GM12874 (cell line): ENCODE measurements around the gene SORCS2.

Experiments used
- TF ChIP-seq, protein P1 (sequence below): IDR thresholded peaks from 2 replicates; pipeline ENCODE4 v1.5.1; 2011; ENCODE audit warnings: low read depth, mild to moderate bottlenecking, control low read depth, low read length, moderate library complexity; ENCODE audit not compliant: insufficient read depth

SORCS2 gene

DNA sequence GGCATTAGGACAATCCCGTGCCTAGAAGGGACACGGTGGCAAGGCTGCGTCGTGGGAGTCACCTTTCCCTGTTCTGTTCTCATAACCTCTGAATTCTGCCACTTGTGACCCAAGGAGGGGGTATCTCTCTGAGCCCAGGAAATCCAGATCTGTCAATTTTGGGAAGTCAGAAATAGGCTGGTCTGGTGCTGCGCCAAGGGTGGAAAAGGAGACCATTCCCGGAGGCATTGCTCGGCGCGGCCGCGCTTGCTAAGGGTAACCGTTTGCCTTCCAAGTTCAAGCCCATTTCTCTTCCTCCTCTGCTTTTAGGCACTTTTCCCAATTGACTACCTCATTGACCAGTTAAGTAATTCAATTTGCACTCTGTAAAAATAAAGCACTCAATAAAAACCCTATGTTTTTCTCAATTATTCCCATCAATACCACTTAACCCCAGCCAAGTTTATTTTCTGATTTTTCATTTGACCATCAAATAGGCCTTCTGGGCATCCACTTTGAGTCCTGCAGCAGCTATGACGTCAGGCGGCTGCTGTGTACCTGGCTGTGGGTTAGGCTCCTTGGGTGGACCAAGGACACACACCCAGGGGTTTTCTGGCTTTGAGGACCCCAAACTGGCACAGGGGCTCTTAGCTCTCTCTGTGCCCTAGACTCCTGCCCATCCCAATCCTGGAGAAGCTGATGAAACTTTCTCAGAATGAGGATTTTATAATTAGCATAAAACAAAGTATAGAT, 12.5 kb downstream of the SORCS2 start:
- TF ChIP-seq, protein P1, sequence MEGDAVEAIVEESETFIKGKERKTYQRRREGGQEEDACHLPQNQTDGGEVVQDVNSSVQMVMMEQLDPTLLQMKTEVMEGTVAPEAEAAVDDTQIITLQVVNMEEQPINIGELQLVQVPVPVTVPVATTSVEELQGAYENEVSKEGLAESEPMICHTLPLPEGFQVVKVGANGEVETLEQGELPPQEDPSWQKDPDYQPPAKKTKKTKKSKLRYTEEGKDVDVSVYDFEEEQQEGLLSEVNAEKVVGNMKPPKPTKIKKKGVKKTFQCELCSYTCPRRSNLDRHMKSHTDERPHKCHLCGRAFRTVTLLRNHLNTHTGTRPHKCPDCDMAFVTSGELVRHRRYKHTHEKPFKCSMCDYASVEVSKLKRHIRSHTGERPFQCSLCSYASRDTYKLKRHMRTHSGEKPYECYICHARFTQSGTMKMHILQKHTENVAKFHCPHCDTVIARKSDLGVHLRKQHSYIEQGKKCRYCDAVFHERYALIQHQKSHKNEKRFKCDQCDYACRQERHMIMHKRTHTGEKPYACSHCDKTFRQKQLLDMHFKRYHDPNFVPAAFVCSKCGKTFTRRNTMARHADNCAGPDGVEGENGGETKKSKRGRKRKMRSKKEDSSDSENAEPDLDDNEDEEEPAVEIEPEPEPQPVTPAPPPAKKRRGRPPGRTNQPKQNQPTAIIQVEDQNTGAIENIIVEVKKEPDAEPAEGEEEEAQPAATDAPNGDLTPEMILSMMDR, result no peak

DNA sequence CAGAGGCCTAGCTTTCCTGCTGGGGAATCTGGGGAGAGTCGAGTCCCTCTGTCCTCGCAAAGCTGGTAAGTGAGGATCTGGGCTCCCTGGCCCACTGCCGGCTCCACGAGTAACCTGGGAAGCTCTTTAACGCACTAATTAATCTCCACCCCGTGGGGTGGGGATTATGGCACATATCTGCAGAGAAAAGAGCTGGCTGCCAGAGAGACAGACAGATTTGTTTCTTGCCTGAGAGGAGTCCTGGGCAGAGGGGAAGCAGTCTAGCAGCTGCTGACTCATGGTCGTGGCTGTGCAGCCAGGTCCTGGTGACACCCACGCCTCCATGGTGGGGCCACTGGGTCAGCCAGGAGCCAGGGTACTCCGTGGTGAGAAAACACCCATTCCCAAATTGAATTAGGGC, 14.0 kb downstream of the SORCS2 start:
- TF ChIP-seq, protein P1, result no peak

GRCh38 chr4:7206911-7207567, 14.7 kb downstream of the SORCS2 start:
- TF ChIP-seq, protein P1, result no peak

DNA sequence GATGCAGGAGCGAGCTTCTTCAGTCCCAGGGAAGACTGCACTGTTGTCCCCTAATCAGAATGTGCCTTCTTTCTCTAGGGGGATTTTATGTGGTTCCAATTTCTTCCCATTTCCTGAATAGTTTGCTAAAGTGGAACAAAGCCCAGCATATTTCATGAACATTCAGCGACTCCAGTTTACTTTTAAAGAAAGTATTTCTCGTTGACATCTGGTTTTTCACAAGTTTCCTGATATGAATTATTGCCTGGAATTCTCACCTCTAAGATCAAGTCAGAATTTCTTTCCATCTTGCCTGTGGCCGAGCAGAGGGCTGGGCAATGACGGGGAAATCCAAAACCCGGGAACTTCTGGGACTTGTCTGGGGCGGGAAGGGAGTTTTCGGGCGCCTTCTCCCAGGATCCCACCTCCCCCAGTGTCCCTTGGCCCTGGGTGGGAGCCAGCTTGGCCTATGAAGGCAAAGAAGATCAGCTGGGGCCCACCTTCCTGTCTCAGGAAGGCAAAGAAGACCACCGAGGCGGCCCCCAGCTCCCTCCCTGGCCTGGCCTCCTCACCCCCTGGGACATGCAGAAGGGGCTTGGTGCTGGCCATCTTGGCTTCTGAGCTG, 15.4 kb downstream of the SORCS2 start:
- TF ChIP-seq, protein P1, result no peak

DNA sequence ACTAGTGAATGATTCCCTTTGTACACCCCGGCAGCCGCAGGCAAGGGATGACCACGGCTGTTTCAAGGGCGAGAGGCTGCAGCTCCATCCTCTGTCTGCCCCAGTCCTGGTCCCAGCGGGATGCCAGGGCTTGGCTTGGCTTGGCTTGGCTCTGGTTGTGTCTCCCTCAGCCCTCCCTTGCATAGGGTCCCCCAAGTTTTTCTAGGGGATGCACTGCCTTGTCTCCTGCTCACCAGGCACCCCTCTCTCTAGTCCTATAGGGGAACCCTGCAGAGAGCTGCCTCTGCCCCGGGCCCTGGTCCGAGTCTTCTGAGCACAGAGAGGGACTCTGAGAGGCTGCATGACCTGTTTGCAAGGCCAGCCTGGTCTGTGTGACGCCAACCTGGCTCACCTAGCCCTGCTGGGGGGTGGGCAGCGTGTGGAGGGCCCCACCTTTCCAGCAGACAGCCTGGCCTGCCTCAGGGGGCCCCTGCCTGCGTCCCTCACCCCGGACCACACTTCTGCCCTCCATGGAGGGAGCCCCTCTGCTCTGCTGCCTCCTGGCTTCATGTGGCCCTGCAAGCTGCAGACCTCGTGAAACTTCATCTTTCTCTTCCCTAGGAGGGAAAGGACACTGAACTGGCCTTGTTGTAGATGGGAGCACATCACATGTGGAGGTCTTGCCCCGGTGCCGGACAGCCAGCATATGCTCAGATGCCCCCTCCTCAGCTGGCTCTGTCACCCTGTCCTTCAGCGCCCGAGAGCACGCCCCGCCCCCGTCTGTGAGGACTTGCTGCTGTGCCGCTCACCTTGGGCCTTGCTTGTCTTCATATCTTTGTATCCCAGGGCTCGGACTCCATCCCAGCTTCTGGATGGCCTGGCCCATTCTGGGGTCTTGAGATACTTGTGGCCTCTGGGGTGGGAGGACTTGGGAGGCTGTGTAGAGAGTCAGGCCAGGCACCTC, 16.4 kb downstream of the SORCS2 start:
- TF ChIP-seq, protein P1, result no peak

DNA sequence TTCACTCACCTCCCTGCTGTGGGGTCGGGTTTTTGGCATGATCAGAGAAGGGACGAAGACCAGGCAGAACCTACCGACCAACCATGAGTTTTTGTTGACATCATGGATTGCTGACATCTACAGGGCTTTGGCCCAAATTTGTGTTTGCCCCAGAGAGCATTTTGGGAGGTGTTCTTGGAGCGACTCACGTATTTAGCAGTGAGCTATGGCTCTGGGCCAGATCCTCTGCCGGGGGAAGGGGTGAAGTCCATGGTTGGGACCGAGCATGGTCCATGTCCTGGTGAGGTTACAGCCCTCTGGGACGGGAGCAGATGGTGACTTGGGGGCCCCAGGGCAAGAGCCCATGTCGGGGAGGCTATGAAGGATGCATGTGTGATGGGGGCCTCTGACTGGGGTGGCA, 17.4 kb downstream of the SORCS2 start:
- TF ChIP-seq, protein P1, result no peak
